ENCODE data around the gene DACH1.
"Not testable (repeated sequence)": the region's sequence is repeated elsewhere in the genome, so short reads cannot be mapped to it uniquely, and the experiment has no call there.

DACH1 gene

DNA sequence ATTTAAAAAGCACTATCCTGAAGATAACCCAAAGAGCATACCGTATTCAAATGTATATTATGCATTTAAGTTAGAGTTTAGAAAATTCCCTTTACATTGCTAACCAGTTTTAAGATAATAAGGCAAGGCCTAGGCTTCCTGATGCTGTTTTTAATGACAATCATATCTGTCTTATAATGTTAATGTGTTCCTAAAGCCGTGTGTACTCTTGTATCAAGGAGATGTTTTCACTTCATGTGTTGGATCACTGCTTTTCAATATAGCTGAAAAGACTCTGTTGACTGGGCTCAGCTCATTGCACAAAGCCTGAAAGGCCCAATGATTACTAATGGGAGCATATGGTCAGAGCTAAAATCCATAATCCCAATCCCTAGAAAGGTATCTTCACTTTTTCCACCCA lies 81.6 kb downstream of the DACH1 start:
- in situ Hi-C loops (cut with HindIII; ENCODE audit: low sequenced_read_pairs), result no loop called here

DNA sequence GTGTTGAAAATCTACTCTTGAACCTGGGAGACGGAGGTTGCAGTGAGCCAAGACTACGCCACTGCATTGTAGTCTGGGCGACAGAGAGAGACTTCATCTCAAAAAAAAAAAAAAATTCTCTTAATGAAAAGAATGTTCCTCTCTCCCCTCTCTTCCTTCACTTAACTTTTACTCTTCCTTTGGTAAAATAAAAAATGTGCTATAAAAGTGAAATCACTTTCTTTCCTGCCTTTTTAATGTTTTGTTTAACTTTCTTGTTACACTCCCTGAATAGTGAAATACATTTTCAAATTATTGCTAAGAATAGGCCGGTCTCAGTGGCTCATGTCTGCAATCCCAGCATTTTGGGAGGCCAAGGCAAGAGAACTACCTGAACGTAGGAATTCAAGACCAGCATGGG lies 86.5 kb downstream of the DACH1 start:
- in situ Hi-C loops (cut with HindIII; ENCODE audit: low sequenced_read_pairs), result no loop called here

DNA sequence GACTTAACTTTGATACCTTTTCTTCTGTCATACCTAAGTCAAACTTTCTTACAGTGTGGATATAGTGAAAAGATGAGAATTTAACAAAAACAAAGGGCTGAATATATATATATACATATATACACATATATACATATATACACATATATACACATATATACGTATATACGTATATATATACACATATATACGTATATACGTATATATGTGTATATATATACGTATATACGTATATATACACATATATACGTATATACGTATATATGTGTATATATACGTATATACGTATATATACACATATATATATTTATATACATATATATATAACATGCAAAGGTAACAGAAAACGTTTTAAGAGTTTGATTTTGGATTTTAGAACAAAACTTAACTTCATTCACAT lies 88.0 kb downstream of the DACH1 start:
- in situ Hi-C loops (cut with HindIII; ENCODE audit: low sequenced_read_pairs), result not testable (repeated sequence)

DNA sequence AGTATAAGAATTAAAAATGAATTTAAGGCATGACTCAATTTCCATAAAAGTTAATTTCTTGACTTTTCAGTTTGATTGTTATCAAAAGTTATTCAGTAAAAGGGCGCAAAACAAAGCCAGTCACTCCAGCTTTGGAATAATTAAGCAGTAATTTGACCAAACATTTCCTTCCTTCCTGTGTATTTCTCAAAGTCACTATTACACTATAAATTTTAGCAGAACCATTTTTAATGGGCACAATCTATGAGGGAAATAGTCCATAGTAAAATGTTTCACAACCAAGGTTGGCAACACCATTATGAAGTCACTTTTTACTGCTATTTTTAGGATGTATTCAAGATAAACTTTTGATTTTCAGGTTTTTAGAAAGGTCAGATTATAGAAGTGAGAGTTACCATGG lies 91.0 kb downstream of the DACH1 start:
- in situ Hi-C loops (cut with HindIII; ENCODE audit: low sequenced_read_pairs), result no loop called here

DNA sequence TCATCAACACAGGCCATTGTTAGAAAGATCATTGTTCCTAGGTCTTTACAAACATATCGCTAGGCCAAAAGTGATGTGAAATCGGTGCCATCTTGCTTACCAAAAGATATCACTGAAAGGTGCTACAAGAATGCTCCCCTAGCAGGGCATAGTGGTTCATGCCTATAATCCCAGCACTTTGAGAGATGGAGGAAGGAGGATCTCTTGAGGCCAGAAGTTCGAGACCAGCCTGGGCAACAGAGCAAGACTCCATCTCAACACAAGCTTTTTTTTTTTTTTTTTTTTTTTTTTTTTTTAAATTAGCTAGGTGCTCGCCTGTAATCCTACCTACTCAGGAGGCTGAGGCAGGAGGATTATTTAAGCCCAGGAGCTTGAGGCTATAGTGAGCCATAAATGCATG lies 92.1 kb downstream of the DACH1 start:
- in situ Hi-C loops (cut with HindIII; ENCODE audit: low sequenced_read_pairs), result no loop called here

DNA sequence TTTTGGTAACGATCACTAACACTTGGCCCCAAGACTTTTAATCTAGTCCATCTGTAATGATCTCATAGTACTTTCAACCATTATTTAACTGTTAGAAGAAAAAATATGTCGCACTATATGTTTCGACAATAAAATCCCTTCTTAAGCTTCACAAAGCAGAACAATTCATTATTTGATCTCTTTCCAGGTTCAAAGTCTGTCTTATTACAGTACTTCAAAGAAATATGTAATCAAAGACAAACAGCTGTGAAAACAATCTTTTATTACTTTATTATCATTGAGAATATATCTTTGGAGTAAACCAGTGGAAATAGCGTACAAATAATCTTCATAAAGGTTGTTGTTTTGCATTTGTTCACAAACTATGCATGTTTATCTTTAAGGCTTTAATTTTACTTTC lies 93.5 kb downstream of the DACH1 start:
- in situ Hi-C loops (cut with HindIII; ENCODE audit: low sequenced_read_pairs), result no loop called here

DNA sequence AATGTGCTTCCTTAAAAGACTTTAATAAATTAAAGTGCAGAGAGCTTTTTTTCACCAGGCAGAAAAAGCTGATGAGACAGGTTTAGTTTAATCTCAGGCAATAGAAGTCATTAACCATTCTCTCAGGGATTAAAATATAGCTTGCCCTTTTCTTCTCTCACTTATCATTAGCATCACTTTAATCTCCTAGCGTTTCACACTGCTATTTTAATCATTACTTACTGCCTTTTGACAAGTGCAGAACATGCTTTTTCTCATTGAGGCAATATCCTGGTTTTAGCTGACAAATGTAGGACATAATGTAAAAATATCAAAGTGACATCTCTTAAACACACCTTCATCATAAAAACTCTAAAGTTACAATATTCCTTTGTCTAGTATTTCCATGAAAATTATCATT lies 94.6 kb downstream of the DACH1 start:
- in situ Hi-C loops (cut with HindIII; ENCODE audit: low sequenced_read_pairs), result no loop called here

DNA sequence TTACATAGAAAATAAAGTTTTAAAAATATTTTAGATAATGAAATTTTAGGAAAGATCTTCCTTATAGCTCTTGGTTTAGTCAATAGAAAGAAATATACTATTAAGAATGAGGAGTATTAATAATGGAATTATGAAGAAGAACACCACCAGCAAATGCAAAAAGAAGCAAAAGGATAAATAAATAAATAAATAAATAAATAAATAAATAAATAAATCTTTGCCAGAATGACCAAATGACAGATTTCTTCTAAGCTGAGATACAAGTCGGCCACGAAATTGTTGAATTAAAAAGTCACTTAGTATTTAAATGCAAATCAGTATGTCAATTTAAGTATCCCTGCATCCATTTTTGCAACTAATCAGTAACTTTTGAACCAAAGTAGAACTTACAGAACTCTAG lies 95.9 kb downstream of the DACH1 start:
- in situ Hi-C loops (cut with HindIII; ENCODE audit: low sequenced_read_pairs), result no loop called here

DNA sequence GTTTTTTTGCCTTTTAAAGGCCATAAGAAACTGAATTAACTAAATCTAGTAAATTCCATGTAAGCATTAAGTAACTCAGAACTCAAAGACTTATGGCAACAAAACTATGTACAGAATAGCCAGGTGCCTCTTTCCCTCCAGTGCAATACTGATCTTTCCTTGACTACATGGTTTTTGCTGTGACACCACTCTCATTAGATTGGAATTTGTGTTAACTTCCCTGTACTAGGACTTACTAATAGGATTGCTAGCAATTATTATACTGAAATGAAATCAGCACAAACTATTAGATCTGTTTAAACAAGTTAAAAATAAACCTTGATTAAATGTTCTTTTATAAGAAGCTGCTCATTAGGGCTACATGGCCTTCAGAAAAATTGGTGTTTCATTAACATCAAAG lies 96.3 kb downstream of the DACH1 start:
- in situ Hi-C loops (cut with HindIII; ENCODE audit: low sequenced_read_pairs), result no loop called here

DNA sequence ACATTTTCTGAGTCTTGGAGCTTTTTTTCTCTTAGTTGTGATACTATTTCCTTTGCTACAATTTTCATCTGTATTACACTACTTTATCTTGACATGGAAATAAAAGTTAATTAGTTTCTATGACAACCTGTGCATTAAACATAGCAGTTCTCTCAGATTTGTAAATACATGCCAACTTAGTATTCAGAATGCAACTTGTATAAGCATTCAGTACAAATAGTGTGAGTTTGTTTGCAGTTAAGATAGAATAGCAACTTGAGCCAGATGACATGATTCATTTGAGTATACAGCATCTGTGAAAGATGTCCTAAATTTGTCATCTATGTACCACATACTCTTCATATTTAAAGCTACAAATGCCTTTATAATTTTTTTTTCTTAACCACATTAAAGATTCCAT lies 98.1 kb downstream of the DACH1 start:
- in situ Hi-C loops (cut with HindIII; ENCODE audit: low sequenced_read_pairs), result loop anchor here (5.0 kb wide), 1 partner anchor 67 kb away; no protein-coding TSS in a partner anchor

DNA sequence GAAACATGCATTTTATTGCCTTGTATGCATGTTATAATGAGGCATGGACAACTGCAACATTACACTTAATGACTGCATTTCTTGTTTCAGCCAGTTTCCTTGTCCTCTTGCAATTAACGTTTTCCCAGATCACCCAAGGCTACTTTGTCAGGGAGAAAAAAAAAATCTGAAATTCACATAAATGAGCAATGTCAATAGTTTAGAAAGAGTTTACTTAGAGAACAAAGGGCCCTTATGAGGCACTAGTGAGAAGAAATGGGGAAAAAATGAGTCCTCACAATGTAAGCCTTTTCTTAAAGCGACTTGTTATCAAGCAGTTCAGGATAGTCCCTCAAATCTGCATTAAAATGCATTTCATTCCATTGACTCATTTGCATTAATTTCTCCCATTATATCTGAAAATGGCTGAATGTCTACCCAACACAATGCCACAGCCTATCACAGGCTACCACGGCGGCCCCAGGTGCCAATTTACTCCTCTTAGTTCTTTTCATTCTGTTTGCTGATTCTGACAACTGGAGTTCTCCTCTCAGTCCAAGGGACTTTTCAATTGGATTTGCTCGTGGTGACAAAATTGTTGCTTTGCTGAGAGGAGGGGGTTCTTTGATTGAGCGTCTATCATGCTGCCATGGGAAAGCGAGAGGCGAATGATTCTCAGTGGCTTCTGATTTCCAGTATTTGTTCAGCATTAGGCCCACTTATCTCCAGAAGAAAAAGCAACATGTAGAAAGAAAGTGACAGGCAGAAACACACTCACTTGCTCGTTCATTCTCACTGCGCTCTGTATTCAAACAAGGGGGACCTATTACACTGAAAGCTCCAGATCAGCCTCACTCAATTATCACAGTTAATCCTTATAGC lies 107.1 kb downstream of the DACH1 start:
- in situ Hi-C loops (cut with HindIII; ENCODE audit: low sequenced_read_pairs), result no loop called here

DNA sequence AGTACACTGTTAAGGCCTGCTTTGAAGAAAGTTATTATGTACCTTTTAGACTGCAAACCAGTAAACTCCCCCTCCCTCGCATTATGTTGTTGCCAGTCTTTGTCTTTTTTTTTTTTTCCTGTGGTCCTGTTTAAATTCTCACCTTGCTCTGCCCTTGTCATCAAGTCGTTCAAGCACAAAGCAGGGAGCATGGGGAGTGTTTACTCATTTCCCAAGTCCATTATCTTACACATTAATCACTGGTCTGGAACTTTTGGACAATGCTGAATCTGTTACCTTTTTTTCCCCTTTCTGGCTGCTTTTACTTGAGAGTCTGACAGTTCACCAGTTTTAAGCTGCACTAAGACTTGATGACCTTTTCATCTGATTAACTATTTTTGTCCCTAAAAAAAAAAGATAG lies 108.2 kb downstream of the DACH1 start:
- in situ Hi-C loops (cut with HindIII; ENCODE audit: low sequenced_read_pairs), result no loop called here

DNA sequence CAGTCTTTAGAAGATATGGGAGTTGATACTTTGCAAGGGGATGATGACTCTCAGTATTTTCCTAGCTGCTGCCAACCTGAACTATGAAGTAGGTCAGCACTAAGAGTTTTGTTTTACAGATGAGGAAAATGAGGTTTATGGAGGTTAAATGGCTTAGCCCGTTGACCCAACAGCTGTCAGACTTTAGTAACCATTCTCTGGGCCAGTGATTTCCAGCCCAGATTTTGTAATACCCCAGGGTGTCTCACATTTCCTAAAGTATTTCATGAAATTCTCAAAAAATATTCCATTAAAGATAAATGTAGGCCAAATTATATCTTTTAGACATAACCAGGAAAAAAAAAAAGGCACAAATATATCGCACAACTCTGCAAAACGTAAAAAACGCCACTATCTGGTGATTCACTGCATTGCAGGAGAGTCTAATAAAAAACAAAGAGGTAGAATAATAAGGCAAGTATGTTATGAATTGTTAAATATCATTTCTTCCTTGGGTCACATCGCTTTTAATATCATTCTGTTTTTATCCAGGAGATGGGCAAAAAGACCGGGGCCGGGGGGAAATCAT lies 112.5 kb downstream of the DACH1 start:
- in situ Hi-C loops (cut with HindIII; ENCODE audit: low sequenced_read_pairs), result no loop called here

DNA sequence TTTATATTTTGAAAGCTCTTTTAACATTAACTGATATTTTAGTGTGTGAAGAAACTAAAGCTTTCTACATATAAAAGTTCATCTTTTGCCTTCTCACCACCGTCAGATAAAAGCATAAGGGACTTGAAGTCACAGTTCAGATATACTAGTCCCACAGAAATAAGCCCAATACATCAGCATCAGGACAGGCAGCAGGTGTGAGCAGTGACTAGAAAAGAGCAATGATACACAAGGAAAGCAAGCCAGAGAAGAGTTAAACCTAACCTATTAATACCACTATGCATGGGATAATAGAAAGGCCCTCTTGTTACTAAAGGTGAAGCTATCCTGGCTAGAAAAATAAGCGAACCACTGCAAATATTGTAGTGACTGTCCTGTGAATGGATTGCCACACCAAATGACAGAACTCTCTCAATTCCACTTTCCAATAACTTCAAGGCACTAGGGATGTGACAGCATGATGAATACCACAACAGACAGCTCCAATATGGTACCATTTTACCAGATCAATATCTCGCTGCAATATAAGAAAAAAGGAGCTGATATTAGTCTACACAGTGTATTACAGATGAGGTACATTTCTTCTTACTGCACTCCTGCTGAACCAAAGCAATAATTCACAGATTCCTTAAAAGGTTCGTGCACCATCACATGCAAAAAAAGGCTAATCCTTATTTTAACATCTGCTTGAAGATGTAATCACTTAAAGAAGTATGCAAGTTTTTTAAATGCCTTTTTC lies 114.1 kb downstream of the DACH1 start:
- in situ Hi-C loops (cut with HindIII; ENCODE audit: low sequenced_read_pairs), result no loop called here

DNA sequence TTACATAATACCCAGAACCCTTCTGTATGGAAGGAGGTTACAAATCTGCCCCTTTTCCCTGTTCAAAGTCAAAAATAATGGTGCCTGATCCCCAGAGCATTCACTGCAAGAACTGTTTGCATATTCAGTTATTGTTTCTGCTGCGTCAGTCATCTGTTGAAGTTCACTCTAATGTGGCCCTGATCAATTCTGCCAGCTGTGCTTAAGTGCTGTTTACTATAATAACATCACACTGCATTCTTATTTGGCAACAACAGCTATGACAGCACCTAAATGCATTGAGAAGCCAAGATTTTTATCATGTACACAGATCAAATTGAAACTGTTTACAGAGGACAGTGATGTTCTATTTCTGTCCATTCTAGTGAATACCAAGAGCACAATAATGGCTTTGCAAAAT lies 115.9 kb downstream of the DACH1 start:
- in situ Hi-C loops (cut with HindIII; ENCODE audit: low sequenced_read_pairs), result no loop called here

DNA sequence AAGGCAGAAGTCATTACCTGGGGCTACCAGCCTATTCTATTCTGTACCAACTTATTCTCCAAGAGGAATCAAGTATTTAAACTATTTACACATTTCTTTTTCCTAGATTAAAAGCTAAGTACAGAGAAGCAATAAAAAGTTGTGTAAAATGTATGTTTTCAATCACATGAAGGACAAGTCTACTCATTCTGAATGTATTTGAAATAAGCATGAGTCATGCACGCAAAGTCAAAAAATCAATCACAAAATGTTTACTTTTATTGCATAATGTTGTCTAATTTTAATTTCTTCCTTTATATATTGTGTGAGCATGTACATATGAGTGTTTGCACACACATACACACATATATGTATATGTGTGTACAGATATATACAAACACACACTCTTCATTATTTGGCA lies 136.7 kb downstream of the DACH1 start:
- in situ Hi-C loops (cut with HindIII; ENCODE audit: low sequenced_read_pairs), result no loop called here

DNA sequence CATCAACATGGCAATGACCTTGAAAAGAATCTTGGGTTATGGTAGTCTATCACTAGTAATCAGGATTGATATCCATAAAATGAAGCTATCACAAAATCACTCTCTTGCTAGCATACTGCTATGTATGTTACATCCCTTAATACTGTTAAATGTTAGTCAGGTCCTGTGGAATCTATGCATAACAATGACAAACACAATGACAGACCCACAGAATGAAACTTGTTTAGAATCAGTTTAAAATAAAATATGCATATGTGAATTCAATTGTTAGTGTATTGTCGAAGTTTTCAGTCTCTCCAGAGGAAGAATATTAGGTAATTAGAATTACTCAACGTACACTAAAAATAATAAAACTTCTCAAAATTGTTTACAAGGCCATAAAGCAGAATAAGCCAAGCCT lies 137.6 kb downstream of the DACH1 start:
- in situ Hi-C loops (cut with HindIII; ENCODE audit: low sequenced_read_pairs), result no loop called here

DNA sequence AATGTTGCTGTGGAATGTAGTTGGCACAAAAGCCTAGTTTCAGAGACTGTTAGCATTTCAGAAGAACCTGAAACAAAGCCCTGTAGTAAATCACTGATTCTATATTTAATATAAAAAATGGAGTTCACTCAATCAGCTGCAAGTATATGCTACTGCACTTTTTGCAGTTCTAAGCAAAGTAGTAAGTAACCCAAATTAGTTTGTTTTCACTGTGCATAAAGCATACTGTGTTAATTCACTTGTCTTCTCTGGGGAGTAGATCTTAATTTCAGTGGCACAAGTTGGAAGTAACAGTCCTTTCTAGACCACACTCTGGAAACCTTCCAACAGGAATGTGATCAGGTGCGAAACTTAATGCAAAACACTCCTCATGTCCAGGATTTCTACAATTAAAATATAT lies 139.3 kb downstream of the DACH1 start:
- in situ Hi-C loops (cut with HindIII; ENCODE audit: low sequenced_read_pairs), result no loop called here

DNA sequence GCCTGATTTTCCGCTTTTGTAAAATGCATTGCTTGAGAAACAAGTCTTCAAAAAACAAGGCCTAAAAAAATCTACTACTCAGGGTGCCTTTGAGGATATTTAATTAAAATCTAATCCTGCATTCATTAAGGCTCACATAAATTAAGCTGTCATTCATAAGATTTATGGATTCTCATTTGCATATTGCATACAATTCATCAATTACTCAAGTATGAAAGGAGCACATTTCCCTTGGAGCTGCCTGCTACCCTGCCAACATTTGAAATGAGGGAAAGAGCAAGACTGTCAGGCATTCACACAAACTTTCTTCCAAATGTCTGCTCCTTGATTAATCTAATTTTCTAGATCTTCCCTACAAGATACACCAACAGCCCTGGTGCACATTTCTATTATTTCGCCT lies 140.0 kb downstream of the DACH1 start:
- in situ Hi-C loops (cut with HindIII; ENCODE audit: low sequenced_read_pairs), result no loop called here

DNA sequence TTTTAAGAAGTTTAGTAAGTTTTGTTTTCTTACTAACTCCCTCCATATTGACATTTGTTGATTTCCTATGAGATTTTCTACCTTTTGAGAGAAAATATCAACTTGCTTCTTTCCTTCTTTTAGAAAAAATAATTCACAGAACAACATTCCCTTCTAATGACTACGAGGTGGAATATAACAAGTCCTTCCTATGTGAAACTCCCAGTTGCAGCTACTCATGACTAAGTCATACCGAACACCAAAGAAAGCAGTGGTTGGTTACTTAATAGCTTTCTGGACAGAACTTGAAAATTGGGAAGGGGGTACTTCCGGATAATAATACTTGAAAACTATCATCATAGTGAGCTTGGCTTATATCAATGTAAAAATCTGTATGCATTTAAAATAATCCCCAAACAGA lies 144.8 kb downstream of the DACH1 start:
- in situ Hi-C loops (cut with HindIII; ENCODE audit: low sequenced_read_pairs), result no loop called here

DNA sequence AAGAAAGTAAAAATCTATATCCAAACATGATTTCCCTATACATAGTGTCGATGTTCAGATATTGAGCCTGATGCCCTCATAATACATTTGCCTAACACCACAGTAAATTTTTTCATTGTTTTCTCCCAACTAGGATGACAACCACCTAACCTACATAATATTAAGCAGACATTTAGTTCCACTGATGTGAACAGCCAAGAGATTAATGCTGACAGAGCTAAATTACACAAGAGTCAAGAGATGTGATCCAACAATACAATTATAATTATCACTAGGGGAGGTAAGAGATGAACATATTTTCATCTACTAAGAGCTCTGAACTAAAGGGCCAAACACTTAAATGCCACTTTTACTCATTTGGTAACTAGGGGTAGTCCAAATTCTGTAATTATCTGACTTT lies 145.9 kb downstream of the DACH1 start:
- in situ Hi-C loops (cut with HindIII; ENCODE audit: low sequenced_read_pairs), result no loop called here

DNA sequence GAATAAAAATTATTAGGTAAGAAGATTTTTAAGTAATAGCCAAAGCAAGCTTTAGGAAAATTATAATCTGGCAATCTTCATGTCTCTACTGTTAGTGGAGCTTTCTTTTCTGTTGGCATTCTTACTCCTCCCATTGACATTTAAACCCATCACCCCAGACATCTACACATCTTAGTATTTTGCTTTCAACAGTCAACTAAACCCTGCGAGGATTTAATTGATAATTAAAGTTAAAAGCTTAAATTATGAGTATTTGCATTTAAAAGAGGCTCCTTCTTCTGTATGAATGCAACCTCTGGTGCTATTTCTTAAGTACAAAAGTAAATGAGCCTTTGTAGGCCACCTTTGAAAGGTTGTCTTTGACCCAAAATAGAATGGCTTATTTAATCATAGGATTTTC lies 148.1 kb downstream of the DACH1 start:
- in situ Hi-C loops (cut with HindIII; ENCODE audit: low sequenced_read_pairs), result no loop called here

Measured in endothelial cell of hepatic sinusoid (primary cell).